NCI-H1417 treated with DMSO at 0.1 percent for 48 hours (cell line): ENCODE results near the gene FKBP7.
"Not testable (repeated sequence)": the region's sequence is repeated elsewhere in the genome, so short reads cannot be mapped to it uniquely, and the experiment has no call there.

ENCODE experiments used
- DNase-seq: peaks from one replicate; lab custom pipeline; 2025; lab: John Stamatoyannopoulos, UW

Gene FKBP7

DNA sequence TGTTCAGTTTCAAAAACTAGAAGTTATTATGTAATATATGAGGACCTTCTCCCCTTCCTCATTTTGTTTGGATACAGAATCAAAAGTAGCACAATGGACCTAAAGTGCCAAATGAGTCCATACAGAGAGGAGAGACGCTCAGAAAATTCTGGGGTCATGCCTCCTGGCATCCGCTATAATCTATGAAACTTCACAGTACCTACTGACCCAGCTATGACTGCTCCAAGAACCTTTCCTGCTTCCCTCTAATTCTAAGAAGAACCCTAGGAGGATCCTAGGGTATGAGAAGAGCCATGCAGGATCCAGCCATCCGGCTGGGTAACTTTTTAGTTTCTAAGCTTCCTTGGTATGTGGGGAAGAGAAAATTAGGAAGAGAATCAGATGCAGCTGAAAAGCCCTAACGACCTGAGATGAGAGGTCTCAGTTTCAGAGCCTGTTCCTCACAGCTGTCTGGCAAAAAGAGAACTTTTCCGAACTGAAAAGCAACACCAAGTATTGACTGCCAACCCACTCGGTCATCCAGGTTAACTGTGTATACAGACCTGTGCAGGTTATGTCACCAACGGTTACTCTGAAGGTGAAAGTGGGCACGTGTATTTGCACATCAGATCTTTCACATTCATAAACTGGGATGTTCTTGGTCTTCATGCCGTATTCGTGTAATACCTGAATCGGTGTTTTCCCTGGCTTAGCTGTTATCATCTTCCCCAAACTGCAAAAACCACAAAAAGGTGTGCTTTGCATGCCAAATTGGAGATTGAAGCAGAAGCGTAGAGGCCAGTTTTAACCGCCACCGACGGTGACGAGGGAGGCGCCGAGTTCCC lies 28.5 kb downstream of the FKBP7 start:
- no peak for DNase-seq

DNA sequence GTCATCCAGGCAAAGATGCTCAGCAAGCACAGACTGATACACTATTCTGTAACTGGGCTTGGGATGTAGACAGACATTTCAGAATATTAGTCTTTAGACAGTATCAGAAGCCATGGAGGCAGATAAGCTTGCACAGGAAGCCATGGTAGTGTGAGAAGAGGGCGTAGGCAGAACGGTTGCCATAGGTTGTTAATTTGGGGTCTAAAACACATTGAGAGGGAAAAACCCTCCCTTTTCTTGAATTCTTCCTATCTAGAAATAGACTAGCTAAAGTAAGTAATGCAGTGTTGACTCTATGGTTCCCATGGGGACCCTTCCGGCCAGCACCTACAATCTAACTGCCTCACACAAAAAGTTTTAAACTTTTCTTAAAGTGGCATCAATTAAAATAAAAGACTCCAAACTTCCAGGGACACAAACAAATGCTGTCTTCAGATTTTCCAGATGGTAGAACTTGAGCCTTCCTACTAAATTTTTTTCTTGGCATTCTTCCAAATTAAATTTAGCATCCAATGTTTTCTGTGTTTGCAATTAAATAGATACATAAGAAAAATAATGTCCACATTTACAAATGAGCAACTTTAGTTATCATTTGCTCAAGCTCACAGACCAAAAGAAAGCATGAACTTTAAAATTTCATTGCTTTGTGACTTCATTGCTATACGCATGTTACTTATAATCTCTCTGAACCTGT lies 29.3 kb downstream of the FKBP7 start:
- DNase-seq: no peak

DNA sequence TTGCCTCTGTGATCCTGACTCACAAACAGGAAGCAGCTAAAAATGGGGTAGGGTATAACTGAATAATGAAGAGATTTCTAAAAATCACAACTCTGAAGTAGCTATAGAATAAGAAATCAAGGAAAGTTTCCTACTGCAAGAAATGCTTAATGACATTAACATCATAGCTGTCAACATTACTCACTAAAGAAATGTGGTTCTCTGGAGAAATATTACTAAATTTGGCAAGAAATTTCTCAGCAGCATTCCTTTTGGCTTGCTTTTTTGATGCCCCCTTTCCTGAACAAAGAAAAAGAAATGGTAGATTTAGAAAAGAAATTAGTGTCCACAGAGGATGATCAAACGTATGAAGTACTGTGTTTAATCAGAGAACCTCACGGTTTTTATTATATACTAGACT lies 37.0 kb downstream of the FKBP7 start:
- no peak for DNase-seq

DNA sequence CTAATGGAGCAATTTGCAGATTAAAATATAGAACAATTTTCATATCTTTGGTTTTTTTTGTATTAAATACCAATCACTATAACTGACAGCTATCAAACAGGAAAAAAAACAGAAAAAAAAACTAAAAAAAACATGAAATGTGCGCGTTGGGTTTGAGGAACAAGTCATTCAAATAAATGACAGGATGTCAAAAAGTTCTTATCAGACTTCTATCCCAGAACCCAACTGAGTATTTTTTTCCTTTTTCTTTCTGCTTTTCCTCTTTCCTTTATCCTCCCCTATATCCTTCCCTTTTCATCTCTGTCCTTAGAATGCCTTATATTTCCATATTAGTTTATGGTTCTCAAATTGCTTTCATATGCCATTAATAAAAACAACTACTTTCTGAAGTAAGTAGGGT lies 41.7 kb downstream of the FKBP7 start:
- DNase-seq: no peak

DNA sequence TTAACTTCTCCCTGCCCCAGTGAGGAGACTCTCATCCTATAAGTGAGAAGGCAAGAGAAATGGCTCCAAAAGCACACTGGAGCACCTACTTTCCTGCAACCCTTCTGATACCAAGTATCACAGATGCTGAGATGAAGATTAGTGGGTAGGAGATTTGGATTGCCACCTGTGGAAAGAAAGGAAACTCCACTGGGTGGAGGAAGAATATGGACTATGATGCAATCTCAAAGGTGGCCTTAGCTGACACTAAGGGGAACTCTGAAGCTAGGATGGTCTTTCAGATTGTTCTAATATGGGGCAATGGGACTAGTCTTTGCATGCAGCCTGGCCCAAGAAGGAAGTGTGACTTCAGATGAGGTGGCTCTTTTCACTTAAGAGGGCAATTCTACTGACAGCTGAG lies 49.1 kb downstream of the FKBP7 start:
- DNase-seq: no peak

DNA sequence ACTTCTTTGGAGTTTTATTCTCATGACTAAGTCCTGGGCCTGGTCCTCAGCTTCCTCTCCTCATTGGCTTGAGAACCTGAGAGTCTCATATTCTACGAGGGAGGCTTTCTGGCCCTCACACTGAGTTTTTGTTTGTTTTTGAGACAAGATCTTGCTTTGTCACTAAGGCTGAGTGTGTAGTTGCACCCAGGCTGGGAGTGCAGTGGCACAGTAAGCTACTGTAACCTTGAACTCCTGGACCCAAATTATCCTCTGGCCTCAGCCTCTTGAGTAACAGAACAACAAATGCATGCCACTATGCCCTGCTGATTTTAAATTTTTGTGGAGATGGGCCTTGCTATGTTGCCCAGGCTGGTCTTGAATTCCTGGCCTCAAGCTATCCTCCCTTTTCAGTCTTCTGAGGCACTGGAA lies 50.0 kb downstream of the FKBP7 start:
- no peak for DNase-seq

DNA sequence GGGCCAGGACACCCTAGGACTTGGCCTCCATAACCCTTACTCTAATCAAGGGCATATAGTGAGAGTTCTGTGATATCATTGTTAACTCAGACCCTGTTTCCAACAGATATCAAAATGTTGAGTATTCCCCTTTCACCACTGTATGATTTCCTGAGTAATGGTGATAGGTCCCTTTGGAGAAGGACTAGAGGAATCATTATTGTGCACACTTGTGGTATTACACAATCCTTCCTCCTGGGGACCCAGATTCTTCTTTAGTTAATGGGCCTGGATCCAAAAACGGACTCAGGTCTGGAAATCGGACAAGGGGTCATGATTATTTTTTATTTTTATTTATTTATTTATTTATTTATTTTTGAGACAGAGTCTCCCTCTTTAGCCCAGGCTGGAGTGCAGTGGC lies 50.9 kb downstream of the FKBP7 start:
- no peak for DNase-seq

DNA sequence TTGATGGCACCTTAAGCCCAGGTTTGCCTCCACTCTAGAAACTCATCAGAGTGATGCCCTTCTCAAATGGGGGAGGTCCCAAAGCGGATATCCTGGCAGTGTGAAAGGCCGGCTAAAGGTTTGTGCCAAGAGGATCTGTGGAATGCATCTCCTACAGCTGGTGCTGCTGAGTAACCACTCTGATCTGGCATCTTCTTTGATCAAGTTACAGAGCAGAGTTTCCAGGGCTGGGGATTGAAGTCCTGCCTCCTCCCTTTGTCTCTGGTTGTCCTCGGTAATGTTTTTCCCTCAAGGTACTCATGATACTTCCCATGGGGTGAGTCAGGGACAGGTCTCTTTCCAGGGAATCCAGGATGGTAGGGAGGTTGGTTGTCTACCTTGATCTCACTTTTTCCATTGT lies 52.0 kb downstream of the FKBP7 start:
- DNase-seq: no peak

DNA sequence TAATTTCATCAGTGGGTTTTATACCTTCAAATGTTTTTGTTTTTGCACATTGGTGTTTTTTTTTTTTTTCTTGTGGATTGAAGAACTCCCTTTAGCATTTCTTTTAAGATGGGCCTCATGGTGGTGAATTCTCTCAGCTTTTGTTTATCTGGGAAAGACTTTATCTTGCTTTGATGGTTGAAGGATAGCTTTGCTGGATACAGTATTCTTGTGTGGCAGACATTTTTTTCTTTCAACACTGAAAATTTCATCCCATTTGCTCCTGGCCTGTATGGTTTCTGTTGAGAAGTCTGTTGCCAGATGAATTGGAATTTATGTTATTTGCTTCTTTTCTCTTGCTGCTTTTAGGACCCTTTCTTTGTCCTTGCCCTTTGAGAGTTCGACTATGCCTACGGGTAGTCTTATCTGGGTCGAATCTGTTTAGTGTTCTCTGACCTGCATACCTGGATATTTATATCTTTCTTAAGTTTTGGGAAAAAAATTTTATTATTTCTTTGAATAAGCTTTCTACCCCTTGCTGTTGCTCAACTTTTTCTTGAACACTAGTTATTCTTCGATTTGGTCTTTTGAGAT lies 53.1 kb downstream of the FKBP7 start:
- DNase-seq: no peak

DNA sequence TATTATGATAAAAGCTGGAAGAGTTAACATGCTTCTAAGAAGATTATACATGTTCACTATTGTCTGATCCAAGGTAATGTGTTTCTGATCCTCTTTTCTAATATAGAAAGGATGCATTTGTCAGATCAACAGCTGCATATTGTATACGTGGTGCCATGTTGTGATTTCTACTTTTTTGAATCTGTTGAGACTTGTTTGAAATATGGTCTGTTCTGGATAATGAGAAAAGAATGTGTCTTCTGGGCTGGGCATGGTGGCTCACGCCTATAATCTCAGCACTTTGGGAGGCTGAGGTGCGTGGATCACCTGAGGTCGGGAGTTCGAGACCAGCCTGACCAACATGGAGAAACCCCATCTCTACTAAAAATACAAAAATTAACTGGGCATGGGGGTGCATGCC lies 54.7 kb downstream of the FKBP7 start:
- DNase-seq: not testable (repeated sequence)

DNA sequence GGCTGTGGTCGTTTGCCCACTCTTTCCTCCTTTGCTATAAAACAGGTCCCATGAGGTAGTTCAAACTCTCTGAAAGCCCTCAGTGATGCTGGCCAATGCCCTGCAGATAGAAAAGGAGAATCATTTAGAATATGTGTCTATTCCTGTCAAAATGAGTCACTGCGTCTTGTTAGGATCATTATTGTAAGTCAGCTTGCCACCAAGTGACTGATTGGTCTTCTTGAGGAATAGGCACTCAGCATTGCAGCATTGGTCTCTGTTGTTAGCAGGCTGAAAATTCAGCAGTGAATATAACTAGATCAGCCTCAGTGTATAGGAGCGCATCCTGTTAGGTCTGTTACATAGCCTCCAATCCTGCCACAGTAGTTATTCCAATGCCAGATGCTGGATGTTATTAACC lies 56.3 kb downstream of the FKBP7 start:
- DNase-seq: no peak

DNA sequence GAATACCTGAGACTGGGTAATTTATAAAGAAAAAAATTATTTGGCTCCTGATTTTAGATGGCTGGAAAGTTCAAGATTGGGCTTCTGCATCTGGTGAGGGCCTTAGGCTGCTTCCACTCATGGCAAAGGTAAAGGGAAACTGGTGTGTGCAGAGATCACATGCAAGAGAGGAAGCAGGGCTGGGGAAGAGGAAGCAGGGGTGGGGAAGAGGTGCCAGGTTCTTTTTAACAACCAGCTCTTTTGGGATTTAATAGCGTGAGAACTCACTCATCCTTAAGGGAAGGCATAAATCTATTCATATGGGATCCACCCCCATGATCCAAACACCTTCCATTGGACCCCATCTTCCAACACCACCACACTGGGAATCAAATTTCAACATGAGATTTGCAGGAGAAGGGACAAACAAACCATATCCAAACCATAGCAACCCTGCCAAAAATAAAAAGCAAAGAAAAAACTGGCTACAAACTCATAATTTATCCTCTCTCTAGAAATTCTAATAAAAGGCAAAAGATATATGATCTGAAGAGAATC lies 57.9 kb downstream of the FKBP7 start:
- no peak for DNase-seq

DNA sequence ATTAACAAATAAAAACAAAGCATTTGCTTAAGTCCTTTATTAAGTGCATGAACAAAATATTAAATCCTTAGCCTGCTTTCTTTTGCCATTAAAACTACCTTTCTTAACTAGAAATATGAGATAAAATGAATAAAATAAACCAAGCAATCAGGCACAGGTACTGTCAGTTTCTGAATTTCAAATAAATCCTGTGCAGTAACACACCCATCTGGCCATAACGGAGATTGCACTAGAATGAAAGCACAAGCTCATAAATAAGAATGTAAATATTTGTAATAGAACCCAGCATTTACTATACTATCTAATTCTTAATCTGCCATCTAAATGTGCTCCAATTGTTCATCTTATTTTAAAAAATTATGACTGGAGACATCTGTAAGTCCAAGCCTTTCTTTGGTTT lies 59.3 kb downstream of the FKBP7 start:
- no peak for DNase-seq

DNA sequence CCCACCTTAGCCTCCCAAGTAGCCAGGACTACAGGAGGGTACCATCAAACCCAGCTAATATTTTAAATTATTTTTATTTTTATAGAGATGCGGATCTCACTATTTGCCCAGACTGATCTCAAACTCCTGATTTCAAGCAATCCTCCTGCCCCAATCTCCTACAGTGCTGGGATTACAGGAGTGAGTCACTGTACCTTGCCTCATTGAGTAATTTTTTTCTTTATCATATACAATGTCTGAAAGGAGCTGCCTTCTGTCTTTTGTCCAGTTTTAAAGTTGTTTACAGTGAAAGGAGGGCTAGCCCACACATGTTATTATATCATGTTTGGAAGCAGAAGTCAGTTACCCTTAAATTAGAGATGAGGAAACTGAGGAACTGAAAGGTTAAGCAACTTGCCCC lies 60.0 kb downstream of the FKBP7 start:
- no peak for DNase-seq

DNA sequence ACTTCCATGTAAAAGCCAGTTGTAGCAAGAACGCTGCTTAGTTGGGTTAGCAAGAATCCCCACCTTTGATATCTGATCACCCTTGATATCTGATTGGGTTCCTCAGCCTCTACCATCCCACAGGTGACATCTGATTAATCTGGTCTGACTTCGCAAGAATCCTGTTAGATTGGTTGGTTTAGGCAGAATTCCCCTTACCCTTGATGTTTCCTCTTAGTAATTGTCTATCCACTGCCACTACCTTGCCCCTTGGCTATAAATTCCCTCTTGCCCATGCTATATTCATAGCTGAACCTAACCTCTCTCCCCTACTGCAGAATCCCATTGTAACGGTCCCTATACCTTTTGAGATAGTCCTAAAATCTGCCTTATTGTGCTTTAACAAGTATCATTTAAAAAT lies 60.5 kb downstream of the FKBP7 start:
- DNase-seq: no peak

DNA sequence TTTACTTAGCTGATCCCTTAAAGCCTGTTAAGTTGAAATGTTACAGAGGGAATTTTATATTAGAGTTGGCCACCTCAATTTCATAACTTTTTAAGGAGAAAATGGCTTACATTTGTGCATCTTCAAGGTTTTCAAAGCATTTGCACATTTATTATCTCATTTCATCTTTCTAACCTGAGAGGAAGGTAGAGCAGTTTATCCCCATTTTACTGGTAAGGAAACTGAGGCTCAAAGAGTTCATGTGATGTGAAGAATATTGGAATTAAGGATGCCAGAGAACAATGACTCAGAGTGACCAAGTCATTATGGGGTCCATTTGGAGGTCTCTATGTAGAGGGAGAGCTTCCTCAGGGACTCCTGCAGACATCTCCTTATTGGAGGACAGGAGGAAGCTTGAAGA lies 62.4 kb downstream of the FKBP7 start:
- DNase-seq: no peak

DNA sequence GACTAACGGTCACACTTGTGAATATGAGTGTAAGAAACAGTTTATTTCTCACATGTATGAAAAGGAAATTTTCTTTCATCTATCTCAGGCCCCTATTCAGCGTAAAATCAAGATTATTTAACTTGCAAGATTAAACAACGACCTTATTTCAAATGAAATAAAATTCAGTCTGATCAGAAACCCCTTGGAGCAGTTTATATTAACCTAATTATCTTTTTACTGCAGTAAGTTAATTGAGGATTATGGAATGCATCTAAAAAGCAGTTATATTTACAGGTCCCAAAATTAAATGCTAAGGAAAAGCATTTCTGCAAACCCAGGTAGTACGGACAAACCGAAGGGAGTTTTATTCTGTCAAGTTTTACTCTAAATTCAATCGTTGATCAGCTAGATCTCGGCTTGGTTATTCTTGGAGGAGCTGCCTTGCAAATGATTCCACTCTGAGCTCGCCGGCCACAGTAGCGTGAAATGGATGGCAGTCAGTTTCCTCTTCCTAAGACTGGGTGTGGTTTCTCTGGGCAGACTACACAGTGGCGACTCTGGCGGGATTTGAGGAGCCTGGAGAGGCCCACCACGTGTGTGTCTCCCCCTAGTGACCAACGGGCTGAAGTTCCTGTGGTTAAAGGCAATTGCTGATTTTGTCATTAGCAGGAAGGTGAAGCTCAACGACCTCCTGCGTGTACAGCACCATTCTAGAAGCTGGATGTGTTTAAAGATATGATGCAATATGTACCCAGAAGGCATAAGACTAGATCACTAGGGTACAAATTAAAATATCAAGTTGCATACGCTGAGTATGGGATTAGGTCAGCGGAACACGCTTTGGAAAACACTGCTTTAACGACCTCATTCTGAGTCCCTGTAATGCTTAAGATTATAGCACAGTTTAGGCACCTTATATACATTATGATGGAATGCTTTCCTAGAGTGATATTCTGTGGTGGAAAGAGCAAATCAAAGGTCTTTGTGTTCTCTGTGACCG lies 63.8 kb downstream of the FKBP7 start:
- peak; percentile 81 for DNase-seq
